Muscle of leg (tissue), 11 donors: ENCODE measurements around the gene SLC6A17. TPM values are rescaled to one million over a fixed set of nuclear protein-coding genes. Genes with fewer than 3 reads are reported as not detected.

Experiments used
- DNase-seq: peaks from one replicate; pipeline ENCODE4 v3.0.0; 2013
- H3K27ac ChIP-seq: one replicate; pipeline ENCODE4 v1.5.1; 2013; ENCODE audit warnings: mild to moderate bottlenecking, low read length, control low read depth
- H3K27me3 ChIP-seq: one replicate; pipeline ENCODE4 v1.6.1; 2013; ENCODE audit warnings: low read length; ENCODE audit not compliant: control insufficient read depth, insufficient read depth
- H3K36me3 ChIP-seq: one replicate; pipeline ENCODE4 v1.6.1; 2013; ENCODE audit warnings: low read length; ENCODE audit not compliant: control insufficient read depth, insufficient read depth
- H3K4me1 ChIP-seq: one replicate; pipeline ENCODE4 v1.6.1; 2013; ENCODE audit warnings: low read length; ENCODE audit not compliant: control insufficient read depth, insufficient read depth
- H3K4me3 ChIP-seq: one replicate; pipeline ENCODE4 v1.5.1; 2013; ENCODE audit warnings: low read length, control low read depth
- H3K9me3 ChIP-seq: replicated peaks from 2 replicates; pipeline ENCODE4 v1.6.1; 2013; ENCODE audit warnings: low read depth, low read length; ENCODE audit not compliant: control insufficient read depth
- WGBS: methylation state at CpG from one replicate; pipeline ENCODE4 v1.1.5; 2013; ENCODE audit warnings: missing lambda C conversion rate; ENCODE audit not compliant: insufficient coverage; 5-methylcytosine and 5-hydroxymethylcytosine counted together
- polyA plus RNA-seq, 8 donors: library from polyadenylated mRNA; unstranded; fragments of 120-200 nt; gene quantifications; one replicate each; pipeline versions ENCODE4 v1.2.1 to v1.2.3, GENCODE V29; 2013; ENCODE audit warnings: inconsistent platforms in 1 of 8, low replicate concordance in 1 of 8; ENCODE audit not compliant: insufficient read length in 8 of 8, insufficient read depth in 1 of 8
- total RNA-seq: library from RNA; stranded (reverse); fragments of 120-200 nt; gene quantifications from one replicate; pipeline ENCODE4 v1.2.4, GENCODE V29; 2013

The SLC6A17 gene
- total and polyA plus RNA-seq, 9 donors, result 0.04 to 0.79 (median 0.25) TPM

- Histone ChIP-seq H3K4me3 (peak within 1 kb of the TSS; percentile 46), H3K4me1 (peaks cover 31% of the 10 kb centered on the region), H3K36me3 (no peaks in the 10 kb centered on the region), H3K9me3 (no peaks in the 10 kb centered on the region), H3K27ac (peak within 1 kb of the TSS; percentile 86), H3K27me3 (peaks cover 55% of the 10 kb centered on the region)
- DNase-seq, result peak; percentile 77
- WGBS, result under 1% methylated on average over 88 of the region's 103 CpGs
These were observed 59.7 kb downstream of the SLC6A17 start, which contains the start of gene KCNC4 for GRCh38 chr1:110209715-110210603. Gene KCNC4 (plus strand): TSS chr1:110210314. CDS start chr1:110211500, 1,186 bp downstream.

GRCh38 chr1:110210604-110211495 is 60.6 kb downstream of the SLC6A17 start:
- H3K27ac ChIP-seq, result no peak overlapping the region
- peak overlapping the region; percentile 46 for H3K4me3 ChIP-seq
- H3K4me1 ChIP-seq, result peaks cover 39% of the 10 kb centered on the region
- no peaks in the 10 kb centered on the region for H3K9me3 ChIP-seq
- H3K36me3 ChIP-seq, result no peaks in the 10 kb centered on the region
- WGBS, result under 1% methylated on average over 97 of the region's 101 CpGs
- peak; percentile 36 for DNase-seq
- H3K27me3 ChIP-seq, result peaks cover 55% of the 10 kb centered on the region

GRCh38 chr1:110211496-110212168 is 61.3 kb downstream of the SLC6A17 start:
- peak overlapping the region; percentile 46 for H3K4me3 ChIP-seq
- H3K9me3 ChIP-seq, result no peaks in the 10 kb centered on the region
- DNase-seq, result no peak
- peaks cover 43% of the 10 kb centered on the region for H3K4me1 ChIP-seq
- no peaks in the 10 kb centered on the region for H3K36me3 ChIP-seq
- WGBS, result 3% methylated on average over 68 of the region's 81 CpGs
- H3K27me3 ChIP-seq, result peaks cover 55% of the 10 kb centered on the region
- H3K27ac ChIP-seq, result no peak overlapping the region

GRCh38 chr1:110212169-110213142 is 62.2 kb downstream of the SLC6A17 start:
- H3K27me3 ChIP-seq, result peaks cover 52% of the 10 kb centered on the region
- no peaks in the 10 kb centered on the region for H3K9me3 ChIP-seq
- H3K36me3 ChIP-seq, result no peaks in the 10 kb centered on the region
- H3K4me1 ChIP-seq, result peaks cover 43% of the 10 kb centered on the region
- 6% methylated on average over 6 of the region's 20 CpGs for WGBS
- no peak overlapping the region for H3K27ac ChIP-seq
- H3K4me3 ChIP-seq, result peak overlapping the region; percentile 19
- no peak for DNase-seq

GRCh38 chr1:110213143-110213540 is 62.8 kb downstream of the SLC6A17 start:
- no peak overlapping the region for H3K4me3 ChIP-seq
- no peak overlapping the region for H3K27ac ChIP-seq
- no peaks in the 10 kb centered on the region for H3K9me3 ChIP-seq
- H3K27me3 ChIP-seq, result peaks cover 49% of the 10 kb centered on the region
- 57% methylated on average over 1 of the region's 2 CpGs for WGBS
- H3K4me1 ChIP-seq, result peaks cover 41% of the 10 kb centered on the region
- no peak for DNase-seq
- no peaks in the 10 kb centered on the region for H3K36me3 ChIP-seq

- WGBS, result 68% methylated on average over 9 of the region's 16 CpGs
- no peaks in the 10 kb centered on the region for H3K36me3 ChIP-seq
- H3K9me3 ChIP-seq, result no peaks in the 10 kb centered on the region
- DNase-seq, result no peak
- H3K27me3 ChIP-seq, result peaks cover 33% of the 10 kb centered on the region
- H3K4me1 ChIP-seq, result peaks cover 35% of the 10 kb centered on the region
- H3K4me3 ChIP-seq, result no peak overlapping the region
- no peak overlapping the region for H3K27ac ChIP-seq
These were observed 64.4 kb downstream of the SLC6A17 start for GRCh38 chr1:110214454-110215404.

- H3K9me3 ChIP-seq, result no peaks in the 10 kb centered on the region
- peaks cover 31% of the 10 kb centered on the region for H3K27me3 ChIP-seq
- 82% methylated on average over 7 of the region's 7 CpGs for WGBS
- H3K4me3 ChIP-seq, result no peak overlapping the region
- peaks cover 32% of the 10 kb centered on the region for H3K4me1 ChIP-seq
- no peaks in the 10 kb centered on the region for H3K36me3 ChIP-seq
- DNase-seq, result no peak
- H3K27ac ChIP-seq, result no peak overlapping the region
These were observed 65.6 kb downstream of the SLC6A17 start for GRCh38 chr1:110215621-110216515.
